GM23338 (cell line): ENCODE results near the gene NECTIN2.

Experiments
- CREB1 ChIP-seq: fragments of 250-450 bp; sonication (Bioruptor Pico); IDR thresholded peaks from 2 replicates; pipeline ENCODE4 v1.5.0; 2020; ENCODE audit warnings: low read depth, mild to moderate bottlenecking, moderate library complexity
- EZH2 ChIP-seq: fragments of 200-600 bp; sonication (generic); IDR thresholded peaks from one replicate; pipeline ENCODE4 v1.8.0; 2017; ENCODE audit warnings: antibody characterized with exemption, mild to moderate bottlenecking, low read depth; ENCODE audit not compliant: unreplicated experiment
- EZH2phosphoT487 ChIP-seq: fragments of 200-600 bp; sonication (generic); IDR thresholded peaks from one replicate; pipeline ENCODE4 v1.8.1; 2018; ENCODE audit warnings: antibody characterized with exemption; ENCODE audit not compliant: unreplicated experiment
- JUNB ChIP-seq: IDR thresholded peaks from one replicate; pipeline ENCODE4 v1.6.1; 2016; ENCODE audit warnings: antibody characterized with exemption; ENCODE audit not compliant: unreplicated experiment
- NANOG ChIP-seq: IDR thresholded peaks from 2 replicates; pipeline ENCODE4 v1.6.1; 2016; ENCODE audit warnings: antibody characterized with exemption, borderline replicate concordance
- POLR2AphosphoS5 ChIP-seq: IDR thresholded peaks from 2 replicates; pipeline ENCODE4 v1.6.1; 2016; ENCODE audit warnings: antibody characterized with exemption, low read depth
- STAT1 ChIP-seq: IDR thresholded peaks from one replicate; pipeline ENCODE4 v1.6.1; 2016; ENCODE audit warnings: antibody characterized with exemption; ENCODE audit not compliant: unreplicated experiment
- ZNF114 ChIP-seq: fragments of 250-450 bp; sonication (Bioruptor Pico); IDR thresholded peaks from 2 replicates; pipeline ENCODE4 v1.5.0; 2020; ENCODE audit warnings: mild to moderate bottlenecking, moderate library complexity
- ZNF331 ChIP-seq: fragments of 250-450 bp; sonication (Bioruptor Pico); IDR thresholded peaks from 2 replicates; pipeline ENCODE4 v1.5.0; 2020; ENCODE audit warnings: low read depth, mild to moderate bottlenecking, moderate library complexity
- TF ChIP-seq, protein P1 (sequence below): IDR thresholded peaks from one replicate; pipeline ENCODE4 v1.6.1; 2018; ENCODE audit warnings: antibody characterized with exemption; ENCODE audit not compliant: unreplicated experiment
- TF ChIP-seq, protein P2 (sequence below), 2 experiments: fragments of 200-600 bp in 1 of 2; sonication (generic) in 1 of 2; conservative IDR thresholded peaks; 2 replicates each; pipeline versions ENCODE4 v1.5.1 to v1.6.1; 2016 to 2017; ENCODE audit warnings: antibody characterized with exemption in 2 of 2, low read depth in 2 of 2, mild to moderate bottlenecking in 2 of 2, moderate library complexity in 1 of 2
- TF ChIP-seq, protein P3 (sequence below): fragments of 250-450 bp; sonication (Bioruptor Pico); IDR thresholded peaks from 2 replicates; pipeline ENCODE4 v1.5.0; 2020; ENCODE audit warnings: mild to moderate bottlenecking, moderate library complexity
- TF ChIP-seq, protein P4 (sequence below): IDR thresholded peaks from 2 replicates; pipeline ENCODE4 v1.6.1; 2016; ENCODE audit warnings: antibody characterized with exemption

GRCh38 chr19:44819246-44819832 lies 26.8 kb upstream of the NECTIN2 start:
- TF ChIP-seq, protein P1, sequence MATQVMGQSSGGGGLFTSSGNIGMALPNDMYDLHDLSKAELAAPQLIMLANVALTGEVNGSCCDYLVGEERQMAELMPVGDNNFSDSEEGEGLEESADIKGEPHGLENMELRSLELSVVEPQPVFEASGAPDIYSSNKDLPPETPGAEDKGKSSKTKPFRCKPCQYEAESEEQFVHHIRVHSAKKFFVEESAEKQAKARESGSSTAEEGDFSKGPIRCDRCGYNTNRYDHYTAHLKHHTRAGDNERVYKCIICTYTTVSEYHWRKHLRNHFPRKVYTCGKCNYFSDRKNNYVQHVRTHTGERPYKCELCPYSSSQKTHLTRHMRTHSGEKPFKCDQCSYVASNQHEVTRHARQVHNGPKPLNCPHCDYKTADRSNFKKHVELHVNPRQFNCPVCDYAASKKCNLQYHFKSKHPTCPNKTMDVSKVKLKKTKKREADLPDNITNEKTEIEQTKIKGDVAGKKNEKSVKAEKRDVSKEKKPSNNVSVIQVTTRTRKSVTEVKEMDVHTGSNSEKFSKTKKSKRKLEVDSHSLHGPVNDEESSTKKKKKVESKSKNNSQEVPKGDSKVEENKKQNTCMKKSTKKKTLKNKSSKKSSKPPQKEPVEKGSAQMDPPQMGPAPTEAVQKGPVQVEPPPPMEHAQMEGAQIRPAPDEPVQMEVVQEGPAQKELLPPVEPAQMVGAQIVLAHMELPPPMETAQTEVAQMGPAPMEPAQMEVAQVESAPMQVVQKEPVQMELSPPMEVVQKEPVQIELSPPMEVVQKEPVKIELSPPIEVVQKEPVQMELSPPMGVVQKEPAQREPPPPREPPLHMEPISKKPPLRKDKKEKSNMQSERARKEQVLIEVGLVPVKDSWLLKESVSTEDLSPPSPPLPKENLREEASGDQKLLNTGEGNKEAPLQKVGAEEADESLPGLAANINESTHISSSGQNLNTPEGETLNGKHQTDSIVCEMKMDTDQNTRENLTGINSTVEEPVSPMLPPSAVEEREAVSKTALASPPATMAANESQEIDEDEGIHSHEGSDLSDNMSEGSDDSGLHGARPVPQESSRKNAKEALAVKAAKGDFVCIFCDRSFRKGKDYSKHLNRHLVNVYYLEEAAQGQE, result no peak
- TF ChIP-seq, protein P2, sequence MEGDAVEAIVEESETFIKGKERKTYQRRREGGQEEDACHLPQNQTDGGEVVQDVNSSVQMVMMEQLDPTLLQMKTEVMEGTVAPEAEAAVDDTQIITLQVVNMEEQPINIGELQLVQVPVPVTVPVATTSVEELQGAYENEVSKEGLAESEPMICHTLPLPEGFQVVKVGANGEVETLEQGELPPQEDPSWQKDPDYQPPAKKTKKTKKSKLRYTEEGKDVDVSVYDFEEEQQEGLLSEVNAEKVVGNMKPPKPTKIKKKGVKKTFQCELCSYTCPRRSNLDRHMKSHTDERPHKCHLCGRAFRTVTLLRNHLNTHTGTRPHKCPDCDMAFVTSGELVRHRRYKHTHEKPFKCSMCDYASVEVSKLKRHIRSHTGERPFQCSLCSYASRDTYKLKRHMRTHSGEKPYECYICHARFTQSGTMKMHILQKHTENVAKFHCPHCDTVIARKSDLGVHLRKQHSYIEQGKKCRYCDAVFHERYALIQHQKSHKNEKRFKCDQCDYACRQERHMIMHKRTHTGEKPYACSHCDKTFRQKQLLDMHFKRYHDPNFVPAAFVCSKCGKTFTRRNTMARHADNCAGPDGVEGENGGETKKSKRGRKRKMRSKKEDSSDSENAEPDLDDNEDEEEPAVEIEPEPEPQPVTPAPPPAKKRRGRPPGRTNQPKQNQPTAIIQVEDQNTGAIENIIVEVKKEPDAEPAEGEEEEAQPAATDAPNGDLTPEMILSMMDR (conservative IDR thresholded peaks at IDR 0.05; ENCODE audit: low read depth in 2 of 2), result no peak
- TF ChIP-seq STAT1, result no peak
- TF ChIP-seq POLR2AphosphoS5, result no peak
- TF ChIP-seq ZNF114 (CRISPR knock-in tag), result no peak
- TF ChIP-seq EZH2, result no peak
- TF ChIP-seq CREB1 (CRISPR knock-in tag), result no peak
- no peak for TF ChIP-seq EZH2phosphoT487
- TF ChIP-seq ZNF331 (CRISPR knock-in tag), result no peak
- TF ChIP-seq, protein P3, sequence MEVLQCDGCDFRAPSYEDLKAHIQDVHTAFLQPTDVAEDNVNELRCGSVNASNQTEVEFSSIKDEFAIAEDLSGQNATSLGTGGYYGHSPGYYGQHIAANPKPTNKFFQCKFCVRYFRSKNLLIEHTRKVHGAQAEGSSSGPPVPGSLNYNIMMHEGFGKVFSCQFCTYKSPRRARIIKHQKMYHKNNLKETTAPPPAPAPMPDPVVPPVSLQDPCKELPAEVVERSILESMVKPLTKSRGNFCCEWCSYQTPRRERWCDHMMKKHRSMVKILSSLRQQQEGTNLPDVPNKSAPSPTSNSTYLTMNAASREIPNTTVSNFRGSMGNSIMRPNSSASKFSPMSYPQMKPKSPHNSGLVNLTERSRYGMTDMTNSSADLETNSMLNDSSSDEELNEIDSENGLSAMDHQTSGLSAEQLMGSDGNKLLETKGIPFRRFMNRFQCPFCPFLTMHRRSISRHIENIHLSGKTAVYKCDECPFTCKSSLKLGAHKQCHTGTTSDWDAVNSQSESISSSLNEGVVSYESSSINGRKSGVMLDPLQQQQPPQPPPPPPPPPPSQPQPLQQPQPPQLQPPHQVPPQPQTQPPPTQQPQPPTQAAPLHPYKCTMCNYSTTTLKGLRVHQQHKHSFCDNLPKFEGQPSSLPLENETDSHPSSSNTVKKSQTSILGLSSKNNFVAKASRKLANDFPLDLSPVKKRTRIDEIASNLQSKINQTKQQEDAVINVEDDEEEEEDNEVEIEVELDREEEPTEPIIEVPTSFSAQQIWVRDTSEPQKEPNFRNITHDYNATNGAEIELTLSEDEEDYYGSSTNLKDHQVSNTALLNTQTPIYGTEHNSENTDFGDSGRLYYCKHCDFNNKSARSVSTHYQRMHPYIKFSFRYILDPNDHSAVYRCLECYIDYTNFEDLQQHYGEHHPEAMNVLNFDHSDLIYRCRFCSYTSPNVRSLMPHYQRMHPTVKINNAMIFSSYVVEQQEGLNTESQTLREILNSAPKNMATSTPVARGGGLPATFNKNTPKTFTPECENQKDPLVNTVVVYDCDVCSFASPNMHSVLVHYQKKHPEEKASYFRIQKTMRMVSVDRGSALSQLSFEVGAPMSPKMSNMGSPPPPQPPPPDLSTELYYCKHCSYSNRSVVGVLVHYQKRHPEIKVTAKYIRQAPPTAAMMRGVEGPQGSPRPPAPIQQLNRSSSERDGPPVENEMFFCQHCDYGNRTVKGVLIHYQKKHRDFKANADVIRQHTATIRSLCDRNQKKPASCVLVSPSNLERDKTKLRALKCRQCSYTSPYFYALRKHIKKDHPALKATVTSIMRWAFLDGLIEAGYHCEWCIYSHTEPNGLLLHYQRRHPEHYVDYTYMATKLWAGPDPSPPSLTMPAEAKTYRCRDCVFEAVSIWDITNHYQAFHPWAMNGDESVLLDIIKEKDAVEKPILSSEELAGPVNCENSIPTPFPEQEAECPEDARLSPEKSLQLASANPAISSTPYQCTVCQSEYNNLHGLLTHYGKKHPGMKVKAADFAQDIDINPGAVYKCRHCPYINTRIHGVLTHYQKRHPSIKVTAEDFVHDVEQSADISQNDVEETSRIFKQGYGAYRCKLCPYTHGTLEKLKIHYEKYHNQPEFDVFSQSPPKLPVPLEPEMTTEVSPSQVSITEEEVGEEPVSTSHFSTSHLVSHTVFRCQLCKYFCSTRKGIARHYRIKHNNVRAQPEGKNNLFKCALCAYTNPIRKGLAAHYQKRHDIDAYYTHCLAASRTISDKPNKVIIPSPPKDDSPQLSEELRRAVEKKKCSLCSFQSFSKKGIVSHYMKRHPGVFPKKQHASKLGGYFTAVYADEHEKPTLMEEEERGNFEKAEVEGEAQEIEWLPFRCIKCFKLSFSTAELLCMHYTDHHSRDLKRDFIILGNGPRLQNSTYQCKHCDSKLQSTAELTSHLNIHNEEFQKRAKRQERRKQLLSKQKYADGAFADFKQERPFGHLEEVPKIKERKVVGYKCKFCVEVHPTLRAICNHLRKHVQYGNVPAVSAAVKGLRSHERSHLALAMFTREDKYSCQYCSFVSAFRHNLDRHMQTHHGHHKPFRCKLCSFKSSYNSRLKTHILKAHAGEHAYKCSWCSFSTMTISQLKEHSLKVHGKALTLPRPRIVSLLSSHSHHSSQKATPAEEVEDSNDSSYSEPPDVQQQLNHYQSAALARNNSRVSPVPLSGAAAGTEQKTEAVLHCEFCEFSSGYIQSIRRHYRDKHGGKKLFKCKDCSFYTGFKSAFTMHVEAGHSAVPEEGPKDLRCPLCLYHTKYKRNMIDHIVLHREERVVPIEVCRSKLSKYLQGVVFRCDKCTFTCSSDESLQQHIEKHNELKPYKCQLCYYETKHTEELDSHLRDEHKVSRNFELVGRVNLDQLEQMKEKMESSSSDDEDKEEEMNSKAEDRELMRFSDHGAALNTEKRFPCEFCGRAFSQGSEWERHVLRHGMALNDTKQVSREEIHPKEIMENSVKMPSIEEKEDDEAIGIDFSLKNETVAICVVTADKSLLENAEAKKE (CRISPR knock-in tag), result no peak
- TF ChIP-seq, protein P4, sequence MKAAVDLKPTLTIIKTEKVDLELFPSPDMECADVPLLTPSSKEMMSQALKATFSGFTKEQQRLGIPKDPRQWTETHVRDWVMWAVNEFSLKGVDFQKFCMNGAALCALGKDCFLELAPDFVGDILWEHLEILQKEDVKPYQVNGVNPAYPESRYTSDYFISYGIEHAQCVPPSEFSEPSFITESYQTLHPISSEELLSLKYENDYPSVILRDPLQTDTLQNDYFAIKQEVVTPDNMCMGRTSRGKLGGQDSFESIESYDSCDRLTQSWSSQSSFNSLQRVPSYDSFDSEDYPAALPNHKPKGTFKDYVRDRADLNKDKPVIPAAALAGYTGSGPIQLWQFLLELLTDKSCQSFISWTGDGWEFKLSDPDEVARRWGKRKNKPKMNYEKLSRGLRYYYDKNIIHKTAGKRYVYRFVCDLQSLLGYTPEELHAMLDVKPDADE, result no peak
- no peak for TF ChIP-seq NANOG
- TF ChIP-seq JUNB, result no peak
